COLO668 (cell line): Measurements from ENCODE around the gene SSH3.

Source experiments
- DNase-seq: peaks from one replicate; lab custom pipeline; 2025; ENCODE audit not compliant: unreplicated experiment; lab: John Stamatoyannopoulos, UW

The SSH3 gene

GRCh38 chr11:67267188-67268080 is 35.9 kb upstream of the SSH3 start:
- peak; percentile 81 for DNase-seq

GRCh38 chr11:67268081-67268961 is 35.0 kb upstream of the SSH3 start:
- DNase-seq = no peak

- no peak for DNase-seq
These were observed 34.4 kb upstream of the SSH3 start for GRCh38 chr11:67268962-67269268.

- DNase-seq = no peak
These were observed 33.7 kb upstream of the SSH3 start for GRCh38 chr11:67269401-67270255.

GRCh38 chr11:67270256-67271204 is 32.8 kb upstream of the SSH3 start:
- DNase-seq = peak; percentile 13

GRCh38 chr11:67271205-67271540 is 32.2 kb upstream of the SSH3 start:
- DNase-seq = no peak

- DNase-seq = peak; percentile 24
These were observed 31.6 kb upstream of the SSH3 start for GRCh38 chr11:67271541-67272284.

GRCh38 chr11:67272327-67273259 is 30.7 kb upstream of the SSH3 start:
- DNase-seq = no peak

GRCh38 chr11:67273260-67273990 is 29.9 kb upstream of the SSH3 start:
- DNase-seq = no peak

- DNase-seq = no peak
These were observed 28.3 kb upstream of the SSH3 start for GRCh38 chr11:67274768-67275605.

GRCh38 chr11:67275606-67276409 is 27.5 kb upstream of the SSH3 start:
- no peak for DNase-seq

GRCh38 chr11:67276781-67277230 is 26.5 kb upstream of the SSH3 start:
- peak; percentile 38 for DNase-seq

GRCh38 chr11:67277231-67277961 is 25.9 kb upstream of the SSH3 start:
- peak; percentile 91 for DNase-seq

- no peak for DNase-seq
These were observed 25.0 kb upstream of the SSH3 start for GRCh38 chr11:67278135-67278938.
